HEK293 (cell line): ENCODE measurements around the gene ARHGEF40.

Experiments
- KLF1 ChIP-seq: fragments of 450-650 bp; formaldehyde crosslinking; IDR thresholded peaks from 2 replicates; pipeline ENCODE4 v1.5.1; 2016; ENCODE audit warnings: missing biosample characterization, missing genetic modification characterization
- MYNN ChIP-seq: fragments of 450-650 bp; formaldehyde crosslinking; IDR thresholded peaks from 2 replicates; pipeline ENCODE4 v1.5.1; 2016; ENCODE audit warnings: missing biosample characterization, missing genetic modification characterization, borderline replicate concordance
- TRIM28 ChIP-seq: IDR thresholded peaks from 2 replicates; pipeline ENCODE4 v1.6.1; 2011; ENCODE audit warnings: low read length, control low read depth, borderline replicate concordance
- ZBTB17 ChIP-seq: fragments of 450-650 bp; formaldehyde crosslinking; IDR thresholded peaks from 2 replicates; pipeline ENCODE4 v1.5.1; 2016; ENCODE audit warnings: missing biosample characterization, missing genetic modification characterization
- ZNF10 ChIP-seq: fragments of 450-650 bp; formaldehyde crosslinking; IDR thresholded peaks from 2 replicates; pipeline ENCODE4 v1.5.1; 2017; ENCODE audit warnings: missing biosample characterization, missing genetic modification characterization
- ZNF146 ChIP-seq: fragments of 450-650 bp; formaldehyde crosslinking; IDR thresholded peaks from 2 replicates; pipeline ENCODE4 v1.5.1; 2016; ENCODE audit warnings: missing biosample characterization, missing genetic modification characterization
- ZNF19 ChIP-seq: fragments of 450-650 bp; formaldehyde crosslinking; IDR thresholded peaks from 2 replicates; pipeline ENCODE4; 2016; ENCODE audit warnings: missing biosample characterization, missing genetic modification characterization, low read depth
- ZNF24 ChIP-seq: fragments of 450-650 bp; formaldehyde crosslinking; IDR thresholded peaks from 2 replicates; pipeline ENCODE4 v1.5.1; 2016; ENCODE audit warnings: missing biosample characterization, missing genetic modification characterization
- ZNF324 ChIP-seq: fragments of 450-650 bp; formaldehyde crosslinking; IDR thresholded peaks from 2 replicates; pipeline ENCODE4 v1.5.1; 2016; ENCODE audit warnings: missing biosample characterization, missing genetic modification characterization
- ZNF391 ChIP-seq: fragments of 450-650 bp; formaldehyde crosslinking; IDR thresholded peaks from 2 replicates; pipeline ENCODE4 v1.5.1; 2016; ENCODE audit warnings: low read depth, missing biosample characterization, missing genetic modification characterization, borderline replicate concordance
- ZNF426 ChIP-seq: fragments of 450-650 bp; formaldehyde crosslinking; IDR thresholded peaks from 2 replicates; pipeline ENCODE4 v1.5.1; 2017; ENCODE audit warnings: missing biosample characterization, missing genetic modification characterization, mild to moderate bottlenecking, inconsistent platforms, moderate library complexity
- ZNF48 ChIP-seq: fragments of 450-650 bp; formaldehyde crosslinking; IDR thresholded peaks from 2 replicates; pipeline ENCODE4 v1.5.1; 2016; ENCODE audit warnings: missing biosample characterization, missing genetic modification characterization
- ZNF610 ChIP-seq: fragments of 450-650 bp; formaldehyde crosslinking; IDR thresholded peaks from 2 replicates; pipeline ENCODE4 v1.5.1; 2016; ENCODE audit warnings: missing biosample characterization, missing genetic modification characterization, borderline replicate concordance
- ZNF664 ChIP-seq: fragments of 450-650 bp; formaldehyde crosslinking; IDR thresholded peaks from 2 replicates; pipeline ENCODE4 v1.5.1; 2016; ENCODE audit warnings: missing biosample characterization, missing genetic modification characterization
- ZNF792 ChIP-seq: fragments of 450-650 bp; formaldehyde crosslinking; IDR thresholded peaks from 2 replicates; pipeline ENCODE4 v1.5.1; 2016; ENCODE audit warnings: missing biosample characterization, missing genetic modification characterization
- ZSCAN16 ChIP-seq: fragments of 450-650 bp; formaldehyde crosslinking; IDR thresholded peaks from 2 replicates; pipeline ENCODE4 v1.5.1; 2016; ENCODE audit warnings: missing biosample characterization, missing genetic modification characterization
- ZSCAN30 ChIP-seq: fragments of 450-650 bp; IDR thresholded peaks from 2 replicates; pipeline ENCODE4 v1.5.1; 2018; ENCODE audit warnings: missing biosample characterization, mild to moderate bottlenecking, missing genetic modification characterization, moderate library complexity
- TF ChIP-seq, protein P1 (sequence below): fragments of 450-650 bp; formaldehyde crosslinking; IDR thresholded peaks from 2 replicates; pipeline ENCODE4 v1.5.1; 2017; ENCODE audit warnings: missing biosample characterization, mild to moderate bottlenecking, missing genetic modification characterization, moderate library complexity
- TF ChIP-seq, protein P2 (sequence below): fragments of 450-650 bp; formaldehyde crosslinking; conservative IDR thresholded peaks from 2 replicates; pipeline ENCODE4 v1.5.1; 2016; ENCODE audit warnings: low read depth, missing biosample characterization, missing genetic modification characterization
- TF ChIP-seq, protein P3 (sequence below): fragments of 450-650 bp; formaldehyde crosslinking; IDR thresholded peaks from 2 replicates; pipeline ENCODE4 v1.5.1; 2016; ENCODE audit warnings: missing biosample characterization, missing genetic modification characterization
- TF ChIP-seq, protein P4 (sequence below): fragments of 450-650 bp; formaldehyde crosslinking; IDR thresholded peaks from 2 replicates; pipeline ENCODE4 v1.5.1; 2016; ENCODE audit warnings: missing biosample characterization, missing genetic modification characterization, borderline replicate concordance
- TF ChIP-seq, protein P5 (sequence below): fragments of 450-650 bp; formaldehyde crosslinking; IDR thresholded peaks from 2 replicates; pipeline ENCODE4 v1.5.1; 2016; ENCODE audit warnings: missing biosample characterization, missing genetic modification characterization

Gene ARHGEF40

DNA sequence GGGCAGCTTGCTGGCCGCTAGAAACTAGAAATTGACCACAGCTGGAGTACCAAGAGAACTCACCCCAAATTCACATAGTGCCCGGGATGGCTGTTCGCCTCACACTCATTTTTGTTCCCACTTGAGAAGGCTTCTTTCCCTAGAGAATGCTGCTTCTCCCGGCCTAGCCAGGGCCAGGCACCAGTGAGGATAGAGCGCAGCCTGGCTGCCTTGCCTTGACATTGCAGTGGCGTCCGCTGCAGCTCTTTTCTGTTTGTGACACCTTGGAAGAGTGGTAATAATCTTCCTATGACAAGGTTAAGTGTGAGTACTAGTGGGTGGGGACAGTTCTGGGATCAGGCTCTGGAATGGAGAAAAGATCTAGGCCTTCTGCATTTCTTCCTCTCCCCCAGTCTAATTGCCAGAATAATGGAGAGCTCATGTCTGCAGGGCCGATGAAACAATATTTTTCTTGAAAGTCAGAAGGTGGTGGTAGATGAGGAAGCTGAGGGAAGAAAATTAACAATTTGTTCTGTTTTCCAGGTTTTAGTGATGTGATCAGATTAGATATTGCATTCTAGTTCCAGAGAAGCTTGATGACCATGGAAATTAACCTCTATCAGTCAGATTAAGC lies 34.5 kb downstream of the ARHGEF40 start (continued):
- TF ChIP-seq, protein P1, sequence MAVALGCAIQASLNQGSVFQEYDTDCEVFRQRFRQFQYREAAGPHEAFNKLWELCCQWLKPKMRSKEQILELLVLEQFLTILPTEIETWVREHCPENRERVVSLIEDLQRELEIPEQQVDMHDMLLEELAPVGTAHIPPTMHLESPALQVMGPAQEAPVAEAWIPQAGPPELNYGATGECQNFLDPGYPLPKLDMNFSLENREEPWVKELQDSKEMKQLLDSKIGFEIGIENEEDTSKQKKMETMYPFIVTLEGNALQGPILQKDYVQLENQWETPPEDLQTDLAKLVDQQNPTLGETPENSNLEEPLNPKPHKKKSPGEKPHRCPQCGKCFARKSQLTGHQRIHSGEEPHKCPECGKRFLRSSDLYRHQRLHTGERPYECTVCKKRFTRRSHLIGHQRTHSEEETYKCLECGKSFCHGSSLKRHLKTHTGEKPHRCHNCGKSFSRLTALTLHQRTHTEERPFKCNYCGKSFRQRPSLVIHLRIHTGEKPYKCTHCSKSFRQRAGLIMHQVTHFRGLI (tag by site-specific recombination) = no peak; the same call in 1 of the 2 replicates
- TF ChIP-seq, protein P2, sequence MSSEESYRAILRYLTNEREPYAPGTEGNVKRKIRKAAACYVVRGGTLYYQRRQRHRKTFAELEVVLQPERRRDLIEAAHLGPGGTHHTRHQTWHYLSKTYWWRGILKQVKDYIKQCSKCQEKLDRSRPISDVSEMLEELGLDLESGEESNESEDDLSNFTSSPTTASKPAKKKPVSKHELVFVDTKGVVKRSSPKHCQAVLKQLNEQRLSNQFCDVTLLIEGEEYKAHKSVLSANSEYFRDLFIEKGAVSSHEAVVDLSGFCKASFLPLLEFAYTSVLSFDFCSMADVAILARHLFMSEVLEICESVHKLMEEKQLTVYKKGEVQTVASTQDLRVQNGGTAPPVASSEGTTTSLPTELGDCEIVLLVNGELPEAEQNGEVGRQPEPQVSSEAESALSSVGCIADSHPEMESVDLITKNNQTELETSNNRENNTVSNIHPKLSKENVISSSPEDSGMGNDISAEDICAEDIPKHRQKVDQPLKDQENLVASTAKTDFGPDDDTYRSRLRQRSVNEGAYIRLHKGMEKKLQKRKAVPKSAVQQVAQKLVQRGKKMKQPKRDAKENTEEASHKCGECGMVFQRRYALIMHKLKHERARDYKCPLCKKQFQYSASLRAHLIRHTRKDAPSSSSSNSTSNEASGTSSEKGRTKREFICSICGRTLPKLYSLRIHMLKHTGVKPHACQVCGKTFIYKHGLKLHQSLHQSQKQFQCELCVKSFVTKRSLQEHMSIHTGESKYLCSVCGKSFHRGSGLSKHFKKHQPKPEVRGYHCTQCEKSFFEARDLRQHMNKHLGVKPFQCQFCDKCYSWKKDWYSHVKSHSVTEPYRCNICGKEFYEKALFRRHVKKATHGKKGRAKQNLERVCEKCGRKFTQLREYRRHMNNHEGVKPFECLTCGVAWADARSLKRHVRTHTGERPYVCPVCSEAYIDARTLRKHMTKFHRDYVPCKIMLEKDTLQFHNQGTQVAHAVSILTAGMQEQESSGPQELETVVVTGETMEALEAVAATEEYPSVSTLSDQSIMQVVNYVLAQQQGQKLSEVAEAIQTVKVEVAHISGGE (tag by site-specific recombination) = peak; percentile 14; the same call in 1 of the 2 replicates
- TF ChIP-seq ZNF426 (tag by site-specific recombination) (no peak), ZNF19 (no peak), MYNN (tag by site-specific recombination) (no peak), ZNF664 (tag by site-specific recombination) (no peak), ZNF24 (tag by site-specific recombination) (no peak), ZNF610 (tag by site-specific recombination) (no peak), ZNF10 (tag by site-specific recombination) (0 out of 2 replicates have a peak, but pooled peaks have one; percentile 16), ZNF792 (tag by site-specific recombination) (no peak), ZSCAN30 (peak; percentile 9; the same call in 1 of the 2 replicates), ZNF324 (no peak), ZSCAN16 (tag by site-specific recombination) (no peak), TRIM28 (0 out of 2 replicates have a peak, but pooled peaks have one; percentile 48), ZNF48 (no peak), ZBTB17 (tag by site-specific recombination) (peak; percentile 60), ZNF391 (tag by site-specific recombination) (no peak), ZNF146 (tag by site-specific recombination) (no peak), KLF1 (tag by site-specific recombination) (no peak)
- TF ChIP-seq, protein P3, sequence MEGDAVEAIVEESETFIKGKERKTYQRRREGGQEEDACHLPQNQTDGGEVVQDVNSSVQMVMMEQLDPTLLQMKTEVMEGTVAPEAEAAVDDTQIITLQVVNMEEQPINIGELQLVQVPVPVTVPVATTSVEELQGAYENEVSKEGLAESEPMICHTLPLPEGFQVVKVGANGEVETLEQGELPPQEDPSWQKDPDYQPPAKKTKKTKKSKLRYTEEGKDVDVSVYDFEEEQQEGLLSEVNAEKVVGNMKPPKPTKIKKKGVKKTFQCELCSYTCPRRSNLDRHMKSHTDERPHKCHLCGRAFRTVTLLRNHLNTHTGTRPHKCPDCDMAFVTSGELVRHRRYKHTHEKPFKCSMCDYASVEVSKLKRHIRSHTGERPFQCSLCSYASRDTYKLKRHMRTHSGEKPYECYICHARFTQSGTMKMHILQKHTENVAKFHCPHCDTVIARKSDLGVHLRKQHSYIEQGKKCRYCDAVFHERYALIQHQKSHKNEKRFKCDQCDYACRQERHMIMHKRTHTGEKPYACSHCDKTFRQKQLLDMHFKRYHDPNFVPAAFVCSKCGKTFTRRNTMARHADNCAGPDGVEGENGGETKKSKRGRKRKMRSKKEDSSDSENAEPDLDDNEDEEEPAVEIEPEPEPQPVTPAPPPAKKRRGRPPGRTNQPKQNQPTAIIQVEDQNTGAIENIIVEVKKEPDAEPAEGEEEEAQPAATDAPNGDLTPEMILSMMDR (tag by site-specific recombination) = peak; percentile 86
- TF ChIP-seq, protein P4, sequence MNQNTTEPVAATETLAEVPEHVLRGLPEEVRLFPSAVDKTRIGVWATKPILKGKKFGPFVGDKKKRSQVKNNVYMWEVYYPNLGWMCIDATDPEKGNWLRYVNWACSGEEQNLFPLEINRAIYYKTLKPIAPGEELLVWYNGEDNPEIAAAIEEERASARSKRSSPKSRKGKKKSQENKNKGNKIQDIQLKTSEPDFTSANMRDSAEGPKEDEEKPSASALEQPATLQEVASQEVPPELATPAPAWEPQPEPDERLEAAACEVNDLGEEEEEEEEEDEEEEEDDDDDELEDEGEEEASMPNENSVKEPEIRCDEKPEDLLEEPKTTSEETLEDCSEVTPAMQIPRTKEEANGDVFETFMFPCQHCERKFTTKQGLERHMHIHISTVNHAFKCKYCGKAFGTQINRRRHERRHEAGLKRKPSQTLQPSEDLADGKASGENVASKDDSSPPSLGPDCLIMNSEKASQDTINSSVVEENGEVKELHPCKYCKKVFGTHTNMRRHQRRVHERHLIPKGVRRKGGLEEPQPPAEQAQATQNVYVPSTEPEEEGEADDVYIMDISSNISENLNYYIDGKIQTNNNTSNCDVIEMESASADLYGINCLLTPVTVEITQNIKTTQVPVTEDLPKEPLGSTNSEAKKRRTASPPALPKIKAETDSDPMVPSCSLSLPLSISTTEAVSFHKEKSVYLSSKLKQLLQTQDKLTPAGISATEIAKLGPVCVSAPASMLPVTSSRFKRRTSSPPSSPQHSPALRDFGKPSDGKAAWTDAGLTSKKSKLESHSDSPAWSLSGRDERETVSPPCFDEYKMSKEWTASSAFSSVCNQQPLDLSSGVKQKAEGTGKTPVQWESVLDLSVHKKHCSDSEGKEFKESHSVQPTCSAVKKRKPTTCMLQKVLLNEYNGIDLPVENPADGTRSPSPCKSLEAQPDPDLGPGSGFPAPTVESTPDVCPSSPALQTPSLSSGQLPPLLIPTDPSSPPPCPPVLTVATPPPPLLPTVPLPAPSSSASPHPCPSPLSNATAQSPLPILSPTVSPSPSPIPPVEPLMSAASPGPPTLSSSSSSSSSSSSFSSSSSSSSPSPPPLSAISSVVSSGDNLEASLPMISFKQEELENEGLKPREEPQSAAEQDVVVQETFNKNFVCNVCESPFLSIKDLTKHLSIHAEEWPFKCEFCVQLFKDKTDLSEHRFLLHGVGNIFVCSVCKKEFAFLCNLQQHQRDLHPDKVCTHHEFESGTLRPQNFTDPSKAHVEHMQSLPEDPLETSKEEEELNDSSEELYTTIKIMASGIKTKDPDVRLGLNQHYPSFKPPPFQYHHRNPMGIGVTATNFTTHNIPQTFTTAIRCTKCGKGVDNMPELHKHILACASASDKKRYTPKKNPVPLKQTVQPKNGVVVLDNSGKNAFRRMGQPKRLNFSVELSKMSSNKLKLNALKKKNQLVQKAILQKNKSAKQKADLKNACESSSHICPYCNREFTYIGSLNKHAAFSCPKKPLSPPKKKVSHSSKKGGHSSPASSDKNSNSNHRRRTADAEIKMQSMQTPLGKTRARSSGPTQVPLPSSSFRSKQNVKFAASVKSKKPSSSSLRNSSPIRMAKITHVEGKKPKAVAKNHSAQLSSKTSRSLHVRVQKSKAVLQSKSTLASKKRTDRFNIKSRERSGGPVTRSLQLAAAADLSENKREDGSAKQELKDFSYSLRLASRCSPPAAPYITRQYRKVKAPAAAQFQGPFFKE (tag by site-specific recombination) = no peak
- TF ChIP-seq, protein P5, sequence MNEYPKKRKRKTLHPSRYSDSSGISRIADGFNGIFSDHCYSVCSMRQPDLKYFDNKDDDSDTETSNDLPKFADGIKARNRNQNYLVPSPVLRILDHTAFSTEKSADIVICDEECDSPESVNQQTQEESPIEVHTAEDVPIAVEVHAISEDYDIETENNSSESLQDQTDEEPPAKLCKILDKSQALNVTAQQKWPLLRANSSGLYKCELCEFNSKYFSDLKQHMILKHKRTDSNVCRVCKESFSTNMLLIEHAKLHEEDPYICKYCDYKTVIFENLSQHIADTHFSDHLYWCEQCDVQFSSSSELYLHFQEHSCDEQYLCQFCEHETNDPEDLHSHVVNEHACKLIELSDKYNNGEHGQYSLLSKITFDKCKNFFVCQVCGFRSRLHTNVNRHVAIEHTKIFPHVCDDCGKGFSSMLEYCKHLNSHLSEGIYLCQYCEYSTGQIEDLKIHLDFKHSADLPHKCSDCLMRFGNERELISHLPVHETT = no peak
- TF ChIP-seq, all 188 proteins: peak for 10
